HepG2 (cell line): ENCODE data around the gene KRT76.

ENCODE experiments used
- CBX2 ChIP-seq, 2 experiments: fragments of 200-600 bp in 1 of 2; sonication (generic); formaldehyde crosslinking in 1 of 2; IDR thresholded peaks; 2 replicates each; pipeline versions ENCODE4 v1.7.0 to v1.8.1; 2018 to 2022; ENCODE audit warnings: low read depth in 2 of 2, low read length in 1 of 2, mild to moderate bottlenecking in 1 of 2, missing genetic modification reagents in 1 of 2
- IRX3 ChIP-seq: sonication (generic); formaldehyde crosslinking; IDR thresholded peaks from 2 replicates; pipeline ENCODE4 v1.8.1; 2023; ENCODE audit warnings: mild to moderate bottlenecking, low read depth, missing genetic modification reagents, borderline replicate concordance
- KDM5A ChIP-seq: fragments of 200-600 bp; sonication (generic); IDR thresholded peaks from 2 replicates; pipeline ENCODE4 v1.7.0; 2018; ENCODE audit warnings: antibody characterized with exemption, mild to moderate bottlenecking, low read length, borderline replicate concordance
- RARA ChIP-seq: IDR thresholded peaks from 2 replicates; pipeline ENCODE4 v1.6.1; 2016; ENCODE audit warnings: missing genetic modification reagents, missing compliant biosample characterization
- SNRNP70 ChIP-seq: fragments of 200-400 bp; formaldehyde crosslinking; IDR thresholded peaks from 2 replicates; pipeline ENCODE4 v1.6.1; 2017; ENCODE audit warnings: mild to moderate bottlenecking, low read depth, low read length, moderate library complexity
- ZFP37 ChIP-seq: sonication (generic); formaldehyde crosslinking; IDR thresholded peaks from 2 replicates; pipeline ENCODE4 v1.4.0; 2020; ENCODE audit warnings: missing genetic modification reagents, borderline replicate concordance
- ZMYM3 ChIP-seq: sonication (generic); formaldehyde crosslinking; IDR thresholded peaks from 2 replicates; pipeline ENCODE4 v1.5.1; 2020; ENCODE audit warnings: mild to moderate bottlenecking, missing genetic modification reagents
- ZNF782 ChIP-seq: sonication (generic); formaldehyde crosslinking; IDR thresholded peaks from 2 replicates; pipeline ENCODE4 v1.4.0; 2020; ENCODE audit warnings: missing genetic modification reagents, mild to moderate bottlenecking, borderline replicate concordance
- ZNF788 ChIP-seq: sonication (generic); formaldehyde crosslinking; IDR thresholded peaks from 2 replicates; pipeline ENCODE4 v1.5.0; 2020; ENCODE audit warnings: mild to moderate bottlenecking, missing genetic modification reagents, borderline replicate concordance
- TF ChIP-seq, protein P1 (sequence below), 2 experiments: IDR thresholded peaks; 2 replicates each; pipeline ENCODE4 v1.6.1; 2011 to 2012; ENCODE audit warnings: low read length in 2 of 2, borderline replicate concordance in 1 of 2, low read depth in 1 of 2, mild to moderate bottlenecking in 1 of 2, moderate library complexity in 1 of 2
- TF ChIP-seq, protein P2 (sequence below): sonication (generic); formaldehyde crosslinking; IDR thresholded peaks from 2 replicates; pipeline ENCODE4 v1.5.0; 2020; ENCODE audit warnings: mild to moderate bottlenecking, missing genetic modification reagents, moderate library complexity

DNA sequence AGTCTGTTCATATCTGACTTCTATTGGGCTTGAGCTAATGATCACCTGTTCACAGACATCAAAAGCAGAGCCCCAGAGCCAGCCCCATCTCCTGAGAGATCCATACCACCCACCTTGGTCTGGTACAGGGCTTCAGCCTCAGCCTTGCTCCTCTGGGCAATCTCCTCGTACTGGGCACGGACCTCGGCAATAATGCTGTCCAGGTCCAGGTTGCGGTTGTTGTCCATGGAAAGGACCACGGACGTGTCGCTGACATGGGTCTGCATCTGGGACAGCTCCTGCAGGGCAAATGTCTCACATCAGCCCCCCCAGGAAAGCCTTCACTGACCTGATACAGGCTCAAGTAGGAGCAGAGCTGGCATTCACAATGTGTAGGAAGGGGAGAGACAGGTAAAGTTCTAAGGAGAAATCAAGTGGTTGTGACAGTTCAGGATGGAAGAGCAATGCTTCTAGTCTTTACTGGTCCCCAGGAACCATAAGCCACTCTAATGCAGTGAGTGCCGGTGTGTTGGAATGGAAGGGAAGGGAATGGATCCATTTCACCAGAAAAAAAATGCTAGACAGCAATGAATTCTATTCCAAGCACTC is 31.5 kb upstream of the KRT76 start:
- TF ChIP-seq RARA (CRISPR knock-in tag) (no peak), ZFP37 (CRISPR knock-in tag) (no peak), CBX2 (IDR thresholded peaks at IDR 0.05; ENCODE audit: low read depth, low read length) (no peak), CBX2 (CRISPR knock-in tag; IDR thresholded peaks at IDR 0.05; ENCODE audit: low read depth) (no peak), KDM5A (no peak), ZNF788 (CRISPR knock-in tag) (no peak), SNRNP70 (no peak), ZMYM3 (CRISPR knock-in tag) (no peak), IRX3 (CRISPR knock-in tag) (no peak), ZNF782 (CRISPR knock-in tag) (no peak)
- TF ChIP-seq, protein P1, sequence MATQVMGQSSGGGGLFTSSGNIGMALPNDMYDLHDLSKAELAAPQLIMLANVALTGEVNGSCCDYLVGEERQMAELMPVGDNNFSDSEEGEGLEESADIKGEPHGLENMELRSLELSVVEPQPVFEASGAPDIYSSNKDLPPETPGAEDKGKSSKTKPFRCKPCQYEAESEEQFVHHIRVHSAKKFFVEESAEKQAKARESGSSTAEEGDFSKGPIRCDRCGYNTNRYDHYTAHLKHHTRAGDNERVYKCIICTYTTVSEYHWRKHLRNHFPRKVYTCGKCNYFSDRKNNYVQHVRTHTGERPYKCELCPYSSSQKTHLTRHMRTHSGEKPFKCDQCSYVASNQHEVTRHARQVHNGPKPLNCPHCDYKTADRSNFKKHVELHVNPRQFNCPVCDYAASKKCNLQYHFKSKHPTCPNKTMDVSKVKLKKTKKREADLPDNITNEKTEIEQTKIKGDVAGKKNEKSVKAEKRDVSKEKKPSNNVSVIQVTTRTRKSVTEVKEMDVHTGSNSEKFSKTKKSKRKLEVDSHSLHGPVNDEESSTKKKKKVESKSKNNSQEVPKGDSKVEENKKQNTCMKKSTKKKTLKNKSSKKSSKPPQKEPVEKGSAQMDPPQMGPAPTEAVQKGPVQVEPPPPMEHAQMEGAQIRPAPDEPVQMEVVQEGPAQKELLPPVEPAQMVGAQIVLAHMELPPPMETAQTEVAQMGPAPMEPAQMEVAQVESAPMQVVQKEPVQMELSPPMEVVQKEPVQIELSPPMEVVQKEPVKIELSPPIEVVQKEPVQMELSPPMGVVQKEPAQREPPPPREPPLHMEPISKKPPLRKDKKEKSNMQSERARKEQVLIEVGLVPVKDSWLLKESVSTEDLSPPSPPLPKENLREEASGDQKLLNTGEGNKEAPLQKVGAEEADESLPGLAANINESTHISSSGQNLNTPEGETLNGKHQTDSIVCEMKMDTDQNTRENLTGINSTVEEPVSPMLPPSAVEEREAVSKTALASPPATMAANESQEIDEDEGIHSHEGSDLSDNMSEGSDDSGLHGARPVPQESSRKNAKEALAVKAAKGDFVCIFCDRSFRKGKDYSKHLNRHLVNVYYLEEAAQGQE (IDR thresholded peaks at IDR 0.05; ENCODE audit: borderline replicate concordance in 1 of 2, low read depth in 1 of 2, low read length in 2 of 2) = no peak
- TF ChIP-seq, protein P2, sequence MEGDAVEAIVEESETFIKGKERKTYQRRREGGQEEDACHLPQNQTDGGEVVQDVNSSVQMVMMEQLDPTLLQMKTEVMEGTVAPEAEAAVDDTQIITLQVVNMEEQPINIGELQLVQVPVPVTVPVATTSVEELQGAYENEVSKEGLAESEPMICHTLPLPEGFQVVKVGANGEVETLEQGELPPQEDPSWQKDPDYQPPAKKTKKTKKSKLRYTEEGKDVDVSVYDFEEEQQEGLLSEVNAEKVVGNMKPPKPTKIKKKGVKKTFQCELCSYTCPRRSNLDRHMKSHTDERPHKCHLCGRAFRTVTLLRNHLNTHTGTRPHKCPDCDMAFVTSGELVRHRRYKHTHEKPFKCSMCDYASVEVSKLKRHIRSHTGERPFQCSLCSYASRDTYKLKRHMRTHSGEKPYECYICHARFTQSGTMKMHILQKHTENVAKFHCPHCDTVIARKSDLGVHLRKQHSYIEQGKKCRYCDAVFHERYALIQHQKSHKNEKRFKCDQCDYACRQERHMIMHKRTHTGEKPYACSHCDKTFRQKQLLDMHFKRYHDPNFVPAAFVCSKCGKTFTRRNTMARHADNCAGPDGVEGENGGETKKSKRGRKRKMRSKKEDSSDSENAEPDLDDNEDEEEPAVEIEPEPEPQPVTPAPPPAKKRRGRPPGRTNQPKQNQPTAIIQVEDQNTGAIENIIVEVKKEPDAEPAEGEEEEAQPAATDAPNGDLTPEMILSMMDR = no peak
